Mucosa of descending colon (tissue), 3 donors: ENCODE results near the gene ZNF616. TPM values are rescaled to one million over a fixed set of nuclear protein-coding genes. Genes with fewer than 3 reads are reported as not detected.

Experiments
- ATAC-seq: fragments of 200-7000 bp; cut with Tn5 transposase; one replicate; pipeline ENCODE4 v1.9.1; 2020; ENCODE audit warnings: mild to moderate bottlenecking, moderate library complexity
- DNase-seq, 3 donors: peaks; one replicate each; pipeline ENCODE4 v3.0.0-alpha.2; 2020
- H3K36me3 ChIP-seq: fragments of 200-600 bp; one replicate; pipeline ENCODE4 v1.8.0; 2021; ENCODE audit warnings: low read depth, mild to moderate bottlenecking
- H3K4me1 ChIP-seq: fragments of 200-600 bp; one replicate; pipeline ENCODE4 v1.8.0; 2021; ENCODE audit warnings: low read depth, mild to moderate bottlenecking
- H3K4me3 ChIP-seq: fragments of 200-600 bp; one replicate; pipeline ENCODE4 v1.8.0; 2021; ENCODE audit warnings: mild to moderate bottlenecking
- H3K9me3 ChIP-seq: fragments of 200-600 bp; one replicate; pipeline ENCODE4 v1.8.0; 2021; ENCODE audit warnings: mild to moderate bottlenecking
- CTCF ChIP-seq: fragments of 200-600 bp; IDR thresholded peaks from one replicate; pipeline ENCODE4 v1.8.0; 2022; ENCODE audit warnings: antibody characterized with exemption, mild to moderate bottlenecking
- intact Hi-C, 2 donors: fragments of 100-400 bp; cut with DNase I in 1 of 2; cut with micrococcal nuclease in 1 of 2; formaldehyde crosslinking; loops; one replicate each; pipeline versions ENCODE4 v1.11.0 to v1.11.1; 2022; cut with DNase I, micrococcal nuclease
- total RNA-seq, 3 donors: library from RNA; stranded (reverse); fragmentation: NEBNext Ultra II Directional in 2 of 3; extraction: Animal tissue kit (Norgen Biotek cat#: 25700) in 2 of 3; gene quantifications; one replicate each; pipeline versions ENCODE4 v1.2.1 to v1.2.4, GENCODE V29; 2021 to 2023
- donor health status: DM: no; HTN: no; CAD: no; lungs with moderate emphysema.
- donor health status: DM: no; HTN: no; CAD: no.
- donor health status: DM: no; HTN: yes; CAD: no.

The ZNF616 gene
- total RNA-seq, 3 donors from 2014 or later: 5.5 to 13.4 (median 11.1) TPM

GRCh38 chr19:52142001-52142595, 2.4 kb upstream of the ZNF616 start:
- DNase-seq (no peak), ATAC-seq (no peak)
- intact Hi-C loops: no loop called here
- Histone ChIP-seq H3K36me3 (no peaks in the 10 kb centered on the region), H3K9me3 (peaks cover 10% of the 10 kb centered on the region), H3K4me3 (no peak overlapping the region), H3K4me1 (peaks cover 14% of the 10 kb centered on the region)
- no peak for TF ChIP-seq CTCF

- Histone ChIP-seq H3K4me1 (peaks cover 14% of the 10 kb centered on the region), H3K9me3 (peaks cover 7% of the 10 kb centered on the region), H3K4me3 (no peak overlapping the region), H3K36me3 (no peaks in the 10 kb centered on the region)
- no peak for TF ChIP-seq CTCF
- intact Hi-C loops: no loop called here
- DNase-seq (no peak), ATAC-seq (no peak)
These were observed 1.5 kb upstream of the ZNF616 start for GRCh38 chr19:52141203-52141602.

GRCh38 chr19:52140032-52140710, 433 bp upstream of the ZNF616 start:
- Histone ChIP-seq H3K4me3 (no peak overlapping the region), H3K9me3 (peaks cover 10% of the 10 kb centered on the region), H3K36me3 (no peaks in the 10 kb centered on the region), H3K4me1 (peaks cover 14% of the 10 kb centered on the region)
- DNase-seq (peak in 1 of 3 donors; percentile 16), ATAC-seq (no peak)
- TF ChIP-seq CTCF: no peak
- intact Hi-C loops: no loop called here

- H3K9me3 ChIP-seq: peaks cover 18% of the 10 kb centered on the region
- no peak for ATAC-seq
- H3K36me3 ChIP-seq: no peaks in the 10 kb centered on the region
- no peak for TF ChIP-seq CTCF
- peaks cover 14% of the 10 kb centered on the region for H3K4me1 ChIP-seq
- intact Hi-C loops: loop anchor here (2.0 to 10.0 kb wide), 2 partner anchors 96 to 98 kb away; no protein-coding TSS in a partner anchor
- no peak for DNase-seq
- peak overlapping the region; percentile 34 for H3K4me3 ChIP-seq
These were observed 821 bp downstream of the ZNF616 start for GRCh38 chr19:52138983-52139251.

- Histone ChIP-seq H3K9me3 (peaks cover 23% of the 10 kb centered on the region), H3K4me1 (peaks cover 14% of the 10 kb centered on the region), H3K36me3 (no peaks in the 10 kb centered on the region), H3K4me3 (no peak overlapping the region)
- no peak for ATAC-seq
- intact Hi-C loops: loop anchor here (2.0 to 10.0 kb wide), 2 partner anchors 96 to 98 kb away; no protein-coding TSS in a partner anchor
- no peak for TF ChIP-seq CTCF
- peak in 2 of 3 donors; percentile 34 to 40 for DNase-seq
These were observed 1.3 kb downstream of the ZNF616 start for GRCh38 chr19:52138278-52138982.
